ENCODE measurements around the gene ACACA. TPM values are rescaled to one million over a fixed set of nuclear protein-coding genes. Genes with fewer than 3 reads are reported as not detected.
"Not testable (repeated sequence)": the region's sequence is repeated elsewhere in the genome, so short reads cannot be mapped to it uniquely, and the experiment has no call there.

Gene ACACA
- total RNA-seq (10 to 100 TPM; 31.6 to 49.9 TPM), polyA plus RNA-seq (10 to 100 TPM in 1 of 2 donors, 1 to 10 TPM in 1; 6.1 to 15.9 TPM)
- long read RNA-seq, donor 1, partial matches to known transcripts, result 3 of 22 reads
- long read RNA-seq, donor 1, other reads (novel, unspliced or antisense), result 19 of 22 reads
- long read RNA-seq, donor 2, partial matches to known transcripts, result 1 of 15 reads
- long read RNA-seq, donor 2, other reads (novel, unspliced or antisense), result 14 of 15 reads

DNA sequence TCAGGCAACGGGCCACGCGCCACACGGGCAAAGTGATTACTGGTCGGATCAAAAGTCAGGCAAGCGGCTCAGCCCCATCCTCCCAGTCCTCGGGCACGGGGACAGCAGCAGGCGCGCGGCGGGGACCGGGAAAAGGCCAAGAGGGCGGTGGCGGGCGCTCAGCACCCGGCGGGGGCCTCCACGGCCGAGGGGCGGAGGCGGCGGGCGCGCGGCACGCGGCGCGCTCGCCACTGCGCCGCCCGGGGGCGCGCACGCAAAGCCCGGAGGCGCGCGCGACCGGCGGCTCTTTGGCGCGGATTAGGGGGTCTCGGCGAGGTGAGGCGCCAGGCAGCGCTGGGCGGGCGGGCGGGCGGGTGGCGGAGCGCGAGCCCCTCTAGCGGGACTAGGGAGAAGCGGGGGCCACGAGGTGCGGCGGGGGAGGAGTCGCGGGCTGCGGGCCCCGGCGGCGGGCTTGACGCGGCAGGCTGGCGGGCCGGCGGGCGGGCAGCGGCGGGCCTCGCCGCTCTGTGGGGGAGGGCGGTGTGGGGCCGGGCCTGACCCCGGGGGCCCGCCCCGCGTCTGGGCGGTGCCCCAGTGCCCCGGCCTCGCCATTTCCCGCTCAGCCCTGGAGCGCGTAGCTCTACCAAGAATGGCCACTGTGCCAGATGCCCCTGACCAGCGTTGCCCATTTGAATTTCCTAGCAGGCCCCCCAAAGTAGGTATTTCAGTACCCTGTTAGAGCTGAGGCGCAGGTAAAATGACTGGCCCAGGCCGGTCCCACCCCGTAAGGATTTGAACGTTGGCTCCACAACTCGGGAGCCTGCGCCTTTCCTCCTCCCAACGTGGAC lies at the start of gene ACACA, which contains the start of gene TADA2A:
Gene ACACA, minus strand, starts transcription at position 202 of the 827 bp plus-strand sequence. CDS start 537 bp downstream, outside the sequence.
Gene TADA2A, plus strand, starts transcription at position 252 of the 827 bp plus-strand sequence. CDS start 4,480 bp downstream, outside the sequence.
- no peaks in the 10 kb centered on the region for H3K9me3 ChIP-seq (ENCODE audit: control insufficient read depth, low read length)
- intact Hi-C loops (cut with DNase I), result loop anchor here (2.0 to 5.0 kb wide), 4 partner anchors 48 to 202 kb away; partner anchors contain the start of genes DUSP14 (in 1 of the 2) and SYNRG (in 1 of the 2)

DNA sequence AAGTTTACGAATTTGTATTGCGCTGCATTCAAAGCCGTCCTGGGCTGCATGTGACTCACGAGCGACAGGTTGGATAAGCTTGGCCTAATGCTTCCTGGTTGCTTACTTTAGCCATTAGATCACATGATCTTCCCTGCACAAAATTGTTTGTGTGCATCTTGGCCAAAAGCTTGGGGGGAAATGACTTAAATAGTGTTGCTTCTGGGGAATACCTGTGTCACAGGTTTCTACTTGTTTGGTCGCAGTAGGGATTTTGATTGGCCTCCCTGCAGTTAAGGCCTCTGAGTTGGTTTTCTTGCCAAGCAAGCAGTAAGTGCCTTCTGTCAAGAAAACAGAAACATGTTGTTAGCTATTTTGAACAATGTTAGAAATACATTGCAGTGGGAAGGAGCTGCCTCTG lies 43.5 kb upstream of the ACACA start:
- WGBS, 2 donors, result 90 to 94% methylated on average over 6 of the region's 6 CpGs
- no peak overlapping the region for H3K4me3 ChIP-seq (ENCODE audit: low read length in 2 of 2)

More for the DNA sequence above, at the start of gene ACACA, which contains the start of gene TADA2A:
- H3K27ac ChIP-seq (ENCODE audit: low read depth in 1 of 2, low read length in 2 of 2), result peak within 1 kb of the TSS; percentile 15 to 54
- ATAC-seq (ENCODE audit: low FRiP score) (peak; percentile 96), DNase-seq (peak; percentile 88 to 93)
- H3K4me1 ChIP-seq (ENCODE audit: control insufficient read depth in 1 of 2, insufficient read depth in 2 of 2, low read length in 2 of 2), result no peaks in the 10 kb centered on the region
- H3K27me3 ChIP-seq (ENCODE audit: control insufficient read depth in 1 of 2, insufficient read depth in 2 of 2, low read length in 1 of 2), result no peaks in the 10 kb centered on the region
- WGBS, 2 donors, result 0% methylated on average over 53 to 98 of the region's 98 CpGs
- no peaks in the 10 kb centered on the region for H3K36me3 ChIP-seq (ENCODE audit: control insufficient read depth in 1 of 2, insufficient read depth in 2 of 2, low read length in 1 of 2)
- peak within 1 kb of the TSS; percentile 85 to 96 for H3K4me3 ChIP-seq (ENCODE audit: low read length in 2 of 2)

DNA sequence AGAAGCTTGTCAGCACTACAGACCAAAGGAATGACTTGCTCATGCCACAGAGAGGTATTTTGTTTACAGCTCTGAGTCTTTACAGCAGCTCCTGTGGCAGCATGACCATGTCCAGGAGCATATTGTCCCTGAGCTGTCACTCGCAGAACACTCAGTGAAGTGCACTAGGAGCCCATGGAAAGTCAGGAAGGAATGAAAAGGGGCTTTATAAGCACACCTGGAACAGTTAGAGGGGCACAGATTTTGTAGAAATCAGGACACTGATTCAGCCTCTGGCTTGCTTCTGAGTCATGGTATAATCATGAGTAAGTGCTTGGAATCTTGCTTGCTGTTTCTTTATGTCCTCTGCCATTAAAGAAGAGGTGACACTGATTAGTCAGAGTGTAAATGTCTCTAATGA lies 41.0 kb upstream of the ACACA start:
- ATAC-seq (ENCODE audit: low FRiP score) (no peak), DNase-seq (no peak)
- H3K27ac ChIP-seq (ENCODE audit: low read depth in 1 of 2, low read length in 2 of 2), result no peak overlapping the region
- no peaks in the 10 kb centered on the region for H3K9me3 ChIP-seq (ENCODE audit: control insufficient read depth, low read length)
- H3K27me3 ChIP-seq (ENCODE audit: control insufficient read depth in 1 of 2, insufficient read depth in 2 of 2, low read length in 1 of 2), result no peaks in the 10 kb centered on the region
- no peak overlapping the region for H3K4me3 ChIP-seq (ENCODE audit: low read length in 2 of 2)
- peaks cover 0 to 7% of the 10 kb centered on the region in 2 donors for H3K36me3 ChIP-seq (ENCODE audit: control insufficient read depth in 1 of 2, insufficient read depth in 2 of 2, low read length in 1 of 2)
- intact Hi-C loops (cut with DNase I), result no loop called here
- peaks cover 0 to 2% of the 10 kb centered on the region in 2 donors for H3K4me1 ChIP-seq (ENCODE audit: control insufficient read depth in 1 of 2, insufficient read depth in 2 of 2, low read length in 2 of 2)
- WGBS, 2 donors, result 89 to 100% methylated on average over 1 of the region's 1 CpG

More for the DNA sequence above, 43.5 kb upstream of the ACACA start:
- Histone ChIP-seq H3K36me3 (ENCODE audit: control insufficient read depth in 1 of 2, insufficient read depth in 2 of 2, low read length in 1 of 2) (no peaks in the 10 kb centered on the region), H3K9me3 (ENCODE audit: control insufficient read depth, low read length) (no peaks in the 10 kb centered on the region), H3K27me3 (ENCODE audit: control insufficient read depth in 1 of 2, insufficient read depth in 2 of 2, low read length in 1 of 2) (no peaks in the 10 kb centered on the region), H3K4me1 (ENCODE audit: control insufficient read depth in 1 of 2, insufficient read depth in 2 of 2, low read length in 2 of 2) (peaks cover 0 to 2% of the 10 kb centered on the region in 2 donors), H3K27ac (ENCODE audit: low read depth in 1 of 2, low read length in 2 of 2) (no peak overlapping the region)
- DNase-seq, result no peak
- ATAC-seq (ENCODE audit: low FRiP score), result no peak
- intact Hi-C loops (cut with DNase I), result no loop called here

DNA sequence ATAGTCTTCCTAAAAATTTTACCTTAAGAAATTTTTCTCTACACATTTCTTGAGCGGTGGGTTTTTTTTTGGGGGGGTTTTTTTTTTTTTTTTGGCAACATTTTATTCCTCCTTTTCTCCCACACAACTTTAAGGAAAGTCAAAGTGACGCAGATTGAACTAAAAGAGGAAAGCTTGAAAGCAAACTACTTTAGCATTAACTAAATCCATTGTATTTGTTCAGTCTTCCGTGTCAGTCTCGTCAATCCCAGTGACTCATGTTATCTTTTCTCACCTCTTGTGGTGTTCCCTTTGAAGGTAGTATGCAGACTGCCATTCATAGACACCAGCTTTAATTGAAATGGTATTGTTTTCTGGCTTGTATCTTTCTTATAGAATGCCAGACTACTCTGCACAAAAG lies 39.4 kb upstream of the ACACA start:
- Histone ChIP-seq H3K9me3 (ENCODE audit: control insufficient read depth, low read length) (no peaks in the 10 kb centered on the region), H3K27me3 (ENCODE audit: control insufficient read depth in 1 of 2, insufficient read depth in 2 of 2, low read length in 1 of 2) (no peaks in the 10 kb centered on the region), H3K4me1 (ENCODE audit: control insufficient read depth in 1 of 2, insufficient read depth in 2 of 2, low read length in 2 of 2) (no peaks in the 10 kb centered on the region), H3K36me3 (ENCODE audit: control insufficient read depth in 1 of 2, insufficient read depth in 2 of 2, low read length in 1 of 2) (peaks cover 0 to 7% of the 10 kb centered on the region in 2 donors), H3K27ac (ENCODE audit: low read depth in 1 of 2, low read length in 2 of 2) (no peak overlapping the region), H3K4me3 (ENCODE audit: low read length in 2 of 2) (no peak overlapping the region)
- intact Hi-C loops (cut with DNase I), result no loop called here
- 86 to 91% methylated on average over 4 of the region's 4 CpGs for WGBS, 2 donors
- ATAC-seq (ENCODE audit: low FRiP score) (no peak), DNase-seq (no peak)

DNA sequence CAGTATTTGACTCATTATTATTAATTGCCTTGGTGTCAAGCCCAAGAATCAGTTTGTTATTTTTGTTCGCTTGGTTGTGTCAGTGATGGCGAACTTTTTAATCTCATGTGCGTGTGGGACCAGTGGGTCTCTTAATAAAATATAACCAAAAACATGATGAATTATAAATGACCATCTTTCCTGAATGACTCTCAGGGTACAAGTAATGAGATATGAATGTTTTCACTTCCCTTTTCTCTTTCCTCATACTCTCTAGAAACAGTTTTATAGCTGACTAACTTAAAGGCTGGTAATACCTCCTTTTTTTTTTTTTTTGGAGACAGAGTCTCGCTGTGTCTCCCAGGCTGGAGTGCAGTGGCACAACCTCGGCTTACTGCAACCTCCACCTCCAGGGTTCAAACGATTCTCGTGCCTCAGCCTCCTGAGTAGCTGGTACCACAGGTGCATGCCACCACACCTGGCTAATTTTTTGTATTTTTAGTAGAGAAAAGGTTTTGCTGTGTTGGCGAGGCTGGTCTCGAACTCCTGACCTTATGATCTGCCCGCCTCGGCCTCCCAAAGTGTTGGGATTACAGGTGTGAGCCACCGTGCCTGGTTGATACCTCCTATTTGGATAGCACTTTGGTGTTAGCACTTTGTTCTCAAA lies 34.9 kb upstream of the ACACA start:
- H3K9me3 ChIP-seq (ENCODE audit: control insufficient read depth, low read length); H3K27ac ChIP-seq (ENCODE audit: low read depth in 1 of 2, low read length in 2 of 2); DNase-seq; H3K27me3 ChIP-seq (ENCODE audit: control insufficient read depth in 1 of 2, insufficient read depth in 2 of 2, low read length in 1 of 2); H3K4me1 ChIP-seq (ENCODE audit: control insufficient read depth in 1 of 2, insufficient read depth in 2 of 2, low read length in 2 of 2); ATAC-seq (ENCODE audit: low FRiP score); H3K4me3 ChIP-seq (ENCODE audit: low read length in 2 of 2); intact Hi-C loops (cut with DNase I): not testable (repeated sequence)
- peaks cover 2 to 11% of the 10 kb centered on the region in 2 donors for H3K36me3 ChIP-seq (ENCODE audit: control insufficient read depth in 1 of 2, insufficient read depth in 2 of 2, low read length in 1 of 2)
- 89 to 90% methylated on average over 12 of the region's 12 CpGs for WGBS, 2 donors

DNA sequence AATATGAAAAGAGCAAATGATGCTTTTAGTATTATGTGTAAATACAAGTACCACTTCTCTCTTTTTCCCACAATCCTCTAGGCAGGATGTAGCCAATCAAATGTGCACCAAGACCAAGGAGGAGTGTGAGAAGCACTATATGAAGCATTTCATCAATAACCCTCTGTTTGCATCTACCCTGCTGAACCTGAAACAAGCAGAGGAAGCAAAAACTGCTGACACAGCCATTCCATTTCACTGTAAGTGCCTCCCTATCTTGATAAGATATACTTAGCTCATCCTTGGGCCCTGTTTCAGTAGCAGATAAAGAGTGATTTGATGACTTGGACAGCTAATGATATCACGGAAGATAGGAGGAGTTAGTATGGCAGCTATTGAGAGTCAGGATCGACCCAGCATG lies 33.8 kb upstream of the ACACA start:
- DNase-seq (no peak), ATAC-seq (ENCODE audit: low FRiP score) (no peak)
- 93 to 98% methylated on average over 2 of the region's 2 CpGs for WGBS, 2 donors
- Histone ChIP-seq H3K4me1 (ENCODE audit: control insufficient read depth in 1 of 2, insufficient read depth in 2 of 2, low read length in 2 of 2) (no peaks in the 10 kb centered on the region), H3K27me3 (ENCODE audit: control insufficient read depth in 1 of 2, insufficient read depth in 2 of 2, low read length in 1 of 2) (no peaks in the 10 kb centered on the region), H3K4me3 (ENCODE audit: low read length in 2 of 2) (no peak overlapping the region), H3K9me3 (ENCODE audit: control insufficient read depth, low read length) (no peaks in the 10 kb centered on the region), H3K27ac (ENCODE audit: low read depth in 1 of 2, low read length in 2 of 2) (no peak overlapping the region), H3K36me3 (ENCODE audit: control insufficient read depth in 1 of 2, insufficient read depth in 2 of 2, low read length in 1 of 2) (peaks cover 2 to 11% of the 10 kb centered on the region in 2 donors)
- intact Hi-C loops (cut with DNase I), result no loop called here

DNA sequence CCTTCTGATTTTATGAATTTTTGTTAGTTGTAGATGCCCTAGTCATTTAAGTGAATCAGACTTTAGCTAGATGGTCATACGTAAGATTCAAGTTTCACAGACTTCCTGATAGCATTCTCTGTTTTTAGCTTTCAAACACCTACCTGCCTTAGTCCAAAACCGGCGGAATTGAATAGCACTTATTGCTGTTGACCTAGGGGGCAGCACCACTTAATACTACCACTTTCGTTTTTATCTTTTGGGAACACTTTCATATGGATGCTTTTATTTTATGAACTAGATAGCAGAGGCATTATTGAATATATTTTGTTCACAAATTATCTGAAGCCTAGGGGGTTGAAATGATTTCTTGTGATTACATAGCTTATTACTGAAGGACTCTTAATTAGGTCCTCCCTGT lies 31.5 kb upstream of the ACACA start:
- Histone ChIP-seq H3K9me3 (ENCODE audit: control insufficient read depth, low read length) (no peaks in the 10 kb centered on the region), H3K4me1 (ENCODE audit: control insufficient read depth in 1 of 2, insufficient read depth in 2 of 2, low read length in 2 of 2) (no peaks in the 10 kb centered on the region), H3K4me3 (ENCODE audit: low read length in 2 of 2) (no peak overlapping the region), H3K36me3 (ENCODE audit: control insufficient read depth in 1 of 2, insufficient read depth in 2 of 2, low read length in 1 of 2) (peaks cover 2 to 4% of the 10 kb centered on the region in 2 donors), H3K27me3 (ENCODE audit: control insufficient read depth in 1 of 2, insufficient read depth in 2 of 2, low read length in 1 of 2) (no peaks in the 10 kb centered on the region), H3K27ac (ENCODE audit: low read depth in 1 of 2, low read length in 2 of 2) (no peak overlapping the region)
- WGBS, 2 donors, result 78 to 79% methylated on average over 4 of the region's 4 CpGs
- no peak for DNase-seq
- ATAC-seq (ENCODE audit: low FRiP score), result no peak
- intact Hi-C loops (cut with DNase I), result no loop called here

DNA sequence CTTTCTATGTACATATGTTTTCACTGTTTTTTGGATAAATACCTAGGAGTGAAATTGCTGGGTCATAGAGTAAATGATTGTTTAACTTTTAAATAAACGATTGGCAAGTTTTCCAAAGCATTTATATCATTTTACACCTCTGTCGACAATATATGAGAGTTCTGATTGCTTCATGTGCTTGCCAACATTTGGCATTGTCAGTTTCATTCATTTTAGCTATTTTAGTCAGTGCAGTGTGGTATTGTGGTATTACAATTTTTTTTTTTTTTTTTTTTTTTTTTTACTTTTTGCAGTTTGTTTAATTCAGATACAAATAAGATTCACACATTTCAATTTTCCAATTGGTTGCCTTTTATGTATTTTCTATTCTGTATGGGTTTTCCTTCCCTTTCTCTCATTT lies 26.0 kb upstream of the ACACA start:
- intact Hi-C loops (cut with DNase I), result no loop called here
- ATAC-seq (ENCODE audit: low FRiP score) (no peak), DNase-seq (no peak)
- no peaks in the 10 kb centered on the region for H3K27me3 ChIP-seq (ENCODE audit: control insufficient read depth in 1 of 2, insufficient read depth in 2 of 2, low read length in 1 of 2)
- WGBS, 2 donors, result 93 to 96% methylated on average over 2 of the region's 2 CpGs
- H3K4me1 ChIP-seq (ENCODE audit: control insufficient read depth in 1 of 2, insufficient read depth in 2 of 2, low read length in 2 of 2), result no peaks in the 10 kb centered on the region
- H3K4me3 ChIP-seq (ENCODE audit: low read length in 2 of 2), result no peak overlapping the region
- H3K36me3 ChIP-seq (ENCODE audit: control insufficient read depth in 1 of 2, insufficient read depth in 2 of 2, low read length in 1 of 2), result no peaks in the 10 kb centered on the region
- no peaks in the 10 kb centered on the region for H3K9me3 ChIP-seq (ENCODE audit: control insufficient read depth, low read length)
- no peak overlapping the region for H3K27ac ChIP-seq (ENCODE audit: low read depth in 1 of 2, low read length in 2 of 2)
